ENCODE measurements around the gene EFNA4.

EFNA4 gene, protein sequence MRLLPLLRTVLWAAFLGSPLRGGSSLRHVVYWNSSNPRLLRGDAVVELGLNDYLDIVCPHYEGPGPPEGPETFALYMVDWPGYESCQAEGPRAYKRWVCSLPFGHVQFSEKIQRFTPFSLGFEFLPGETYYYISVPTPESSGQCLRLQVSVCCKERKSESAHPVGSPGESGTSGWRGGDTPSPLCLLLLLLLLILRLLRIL

DNA sequence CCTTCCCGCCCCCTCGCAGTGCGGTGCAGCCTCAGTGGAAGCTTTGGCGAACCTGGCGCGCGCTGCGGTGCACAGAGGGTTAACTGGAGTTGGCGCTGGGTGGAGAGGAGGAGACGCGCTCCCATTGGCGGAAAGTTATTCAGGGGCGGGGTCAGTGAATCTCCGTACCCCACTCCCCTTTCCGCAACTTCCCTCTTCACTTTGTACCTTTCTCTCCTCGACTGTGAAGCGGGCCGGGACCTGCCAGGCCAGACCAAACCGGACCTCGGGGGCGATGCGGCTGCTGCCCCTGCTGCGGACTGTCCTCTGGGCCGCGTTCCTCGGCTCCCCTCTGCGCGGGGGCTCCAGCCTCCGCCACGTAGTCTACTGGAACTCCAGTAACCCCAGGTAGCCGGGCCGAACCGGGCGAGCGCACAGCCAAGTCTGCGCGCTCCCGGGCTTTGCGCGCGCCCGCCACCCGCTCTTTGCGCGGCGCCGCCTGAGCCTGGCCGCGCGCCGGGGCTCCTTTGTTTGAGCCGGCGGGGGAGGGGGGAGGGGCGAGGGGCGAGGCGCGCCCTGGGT, at the start of gene EFNA4:
TSS of gene EFNA4 (plus strand) at position 191 of the 561 bp plus-strand sequence. CDS start at position 275, 84 bp downstream.
- H3K4me3 ChIP-seq (ENCODE audit: low read depth, low read length), result peak within 1 kb of the TSS; percentile 90
- DNase-seq (ENCODE audit: low read depth), result peak; percentile 43

DNA sequence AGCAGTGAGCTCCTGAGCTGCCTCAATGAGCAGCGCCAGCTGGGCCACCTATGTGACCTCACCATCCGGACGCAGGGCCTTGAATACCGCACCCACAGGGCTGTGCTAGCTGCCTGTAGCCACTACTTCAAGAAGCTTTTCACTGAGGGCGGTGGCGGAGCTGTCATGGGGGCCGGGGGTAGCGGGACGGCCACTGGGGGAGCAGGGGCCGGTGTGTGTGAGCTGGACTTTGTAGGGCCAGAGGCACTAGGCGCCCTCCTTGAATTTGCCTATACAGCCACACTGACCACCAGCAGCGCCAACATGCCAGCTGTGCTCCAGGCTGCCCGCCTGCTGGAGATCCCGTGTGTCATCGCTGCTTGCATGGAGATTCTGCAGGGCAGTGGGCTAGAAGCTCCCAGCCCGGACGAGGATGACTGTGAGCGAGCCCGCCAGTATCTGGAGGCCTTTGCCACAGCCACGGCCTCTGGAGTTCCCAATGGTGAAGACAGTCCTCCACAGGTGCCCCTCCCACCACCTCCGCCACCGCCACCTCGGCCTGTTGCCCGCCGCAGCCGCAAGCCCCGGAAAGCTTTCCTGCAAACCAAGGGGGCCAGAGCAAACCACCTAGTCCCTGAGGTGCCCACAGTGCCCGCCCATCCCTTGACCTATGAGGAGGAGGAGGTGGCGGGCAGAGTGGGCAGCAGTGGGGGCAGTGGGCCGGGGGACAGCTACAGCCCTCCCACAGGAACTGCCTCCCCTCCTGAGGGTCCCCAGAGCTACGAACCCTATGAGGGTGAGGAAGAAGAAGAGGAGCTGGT, 48.6 kb upstream of the EFNA4 start:
- no peak overlapping the region for H3K4me3 ChIP-seq (ENCODE audit: low read depth, low read length)
- no peak for DNase-seq (ENCODE audit: low read depth)

DNA sequence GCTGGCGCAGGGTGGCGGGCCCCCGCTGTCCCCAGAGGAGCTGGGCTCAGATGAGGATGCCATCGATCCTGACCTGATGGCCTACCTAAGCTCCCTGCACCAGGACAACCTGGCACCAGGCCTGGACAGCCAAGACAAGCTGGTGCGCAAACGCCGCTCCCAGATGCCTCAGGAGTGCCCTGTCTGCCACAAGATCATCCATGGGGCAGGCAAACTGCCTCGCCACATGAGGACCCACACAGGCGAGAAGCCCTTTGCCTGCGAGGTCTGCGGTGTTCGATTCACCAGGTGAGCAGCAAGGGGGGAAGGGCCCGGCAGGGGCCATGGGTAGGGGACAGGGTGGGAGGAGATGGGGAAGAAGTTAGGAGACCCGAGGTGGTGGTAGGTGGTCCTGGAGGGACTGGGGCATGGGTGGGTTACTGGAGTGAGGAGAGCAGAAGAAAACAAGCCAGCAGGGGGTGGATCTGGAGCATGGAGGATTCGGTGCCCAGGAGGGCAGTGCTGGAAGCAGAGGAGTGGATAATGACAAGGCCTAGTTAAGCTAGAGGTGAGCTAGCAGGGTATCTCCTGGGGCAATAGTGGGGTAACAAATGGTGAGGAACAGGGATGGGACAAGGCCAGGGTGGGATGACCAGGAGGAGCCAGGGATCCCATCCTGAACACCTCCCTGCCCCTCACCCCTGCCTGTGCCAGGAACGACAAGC, 47.9 kb upstream of the EFNA4 start:
- no peak for DNase-seq (ENCODE audit: low read depth)
- no peak overlapping the region for H3K4me3 ChIP-seq (ENCODE audit: low read depth, low read length)

DNA sequence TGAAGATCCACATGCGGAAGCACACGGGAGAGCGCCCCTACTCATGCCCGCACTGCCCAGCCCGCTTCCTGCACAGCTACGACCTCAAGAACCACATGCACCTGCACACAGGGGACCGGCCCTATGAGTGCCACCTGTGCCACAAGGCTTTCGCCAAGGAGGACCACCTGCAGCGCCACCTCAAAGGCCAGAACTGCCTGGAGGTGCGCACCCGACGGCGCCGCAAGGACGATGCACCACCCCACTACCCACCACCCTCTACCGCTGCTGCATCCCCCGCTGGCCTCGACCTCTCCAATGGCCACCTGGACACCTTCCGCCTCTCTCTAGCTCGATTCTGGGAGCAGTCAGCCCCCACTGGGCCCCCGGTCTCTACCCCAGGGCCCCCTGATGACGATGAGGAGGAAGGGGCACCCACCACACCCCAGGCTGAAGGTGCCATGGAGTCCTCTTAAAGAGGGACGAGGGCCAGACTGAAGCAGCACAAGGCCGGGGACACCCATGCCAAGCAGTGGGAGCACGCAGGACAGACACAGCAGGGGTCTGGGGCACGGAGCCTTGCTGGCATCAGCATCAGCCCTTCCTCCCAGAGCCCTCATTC, 47.2 kb upstream of the EFNA4 start:
- no peak overlapping the region for H3K4me3 ChIP-seq (ENCODE audit: low read depth, low read length)
- DNase-seq (ENCODE audit: low read depth), result no peak

DNA sequence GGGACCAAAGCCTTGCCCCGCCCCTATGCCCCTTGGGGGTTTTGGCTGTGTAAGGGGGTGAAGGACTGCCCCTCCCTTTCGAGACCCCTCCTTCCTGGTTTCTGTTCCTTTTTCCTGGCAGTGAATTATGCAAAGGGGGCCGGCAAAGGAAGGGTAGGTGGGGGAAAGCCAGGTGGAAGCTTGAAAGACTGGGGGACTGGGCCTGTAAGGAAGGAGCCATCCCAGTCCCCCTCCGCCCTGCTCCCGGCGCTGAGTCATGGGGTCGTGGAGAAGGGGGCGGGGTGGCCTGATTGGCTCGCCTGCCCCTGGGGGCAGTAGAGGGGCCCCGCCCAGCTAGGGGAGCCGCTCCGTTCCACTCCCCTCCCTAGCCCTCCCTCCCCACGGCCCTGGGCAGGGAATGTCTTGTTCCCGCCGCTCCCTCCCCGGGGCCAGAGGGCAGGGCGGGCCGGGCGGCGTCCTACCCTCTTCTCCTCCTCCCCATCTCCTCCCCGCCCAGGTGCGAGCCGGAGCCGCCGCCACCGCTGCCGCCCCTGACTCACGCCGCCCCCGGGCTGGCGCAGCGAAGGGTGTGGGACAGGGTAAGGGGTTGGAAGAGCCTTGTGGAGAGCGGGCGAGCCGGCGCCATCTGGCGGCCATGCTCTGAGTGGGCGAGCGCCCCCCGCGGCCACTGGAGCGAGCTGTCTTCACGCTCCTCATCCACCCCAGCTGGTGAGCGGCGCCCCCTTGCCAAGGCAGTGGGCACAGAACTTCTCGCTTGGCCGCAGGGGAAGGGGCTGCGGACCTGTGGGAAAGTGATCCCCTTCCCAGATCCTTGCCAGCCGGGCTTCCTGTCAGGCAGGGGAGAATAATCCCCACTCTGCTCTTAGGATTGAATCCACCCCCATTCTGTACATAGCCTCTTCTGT, 46.2 kb upstream of the EFNA4 start:
- peak; percentile 82 for DNase-seq (ENCODE audit: low read depth)
- H3K4me3 ChIP-seq (ENCODE audit: low read depth, low read length), result peak overlapping the region; percentile 31

DNA sequence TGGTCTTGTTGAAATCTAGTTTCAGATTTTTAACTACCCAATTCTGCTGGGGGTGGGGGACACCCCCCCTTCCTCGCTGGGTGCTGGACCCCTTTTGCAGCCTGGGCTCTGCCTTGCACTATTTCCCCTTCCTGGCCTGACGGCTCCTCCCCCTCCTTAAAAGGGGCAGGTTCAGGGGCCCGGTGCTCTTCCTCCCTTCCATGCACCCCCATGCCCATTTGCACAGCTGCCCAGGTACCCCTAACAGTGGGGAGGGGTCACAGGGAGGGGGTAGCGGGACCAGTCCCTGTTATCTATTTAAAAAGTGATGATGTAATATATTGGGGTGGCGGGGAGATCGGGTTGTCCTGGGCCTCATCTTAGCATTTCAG, 45.6 kb upstream of the EFNA4 start:
- peak overlapping the region; percentile 31 for H3K4me3 ChIP-seq (ENCODE audit: low read depth, low read length)
- no peak for DNase-seq (ENCODE audit: low read depth)

DNA sequence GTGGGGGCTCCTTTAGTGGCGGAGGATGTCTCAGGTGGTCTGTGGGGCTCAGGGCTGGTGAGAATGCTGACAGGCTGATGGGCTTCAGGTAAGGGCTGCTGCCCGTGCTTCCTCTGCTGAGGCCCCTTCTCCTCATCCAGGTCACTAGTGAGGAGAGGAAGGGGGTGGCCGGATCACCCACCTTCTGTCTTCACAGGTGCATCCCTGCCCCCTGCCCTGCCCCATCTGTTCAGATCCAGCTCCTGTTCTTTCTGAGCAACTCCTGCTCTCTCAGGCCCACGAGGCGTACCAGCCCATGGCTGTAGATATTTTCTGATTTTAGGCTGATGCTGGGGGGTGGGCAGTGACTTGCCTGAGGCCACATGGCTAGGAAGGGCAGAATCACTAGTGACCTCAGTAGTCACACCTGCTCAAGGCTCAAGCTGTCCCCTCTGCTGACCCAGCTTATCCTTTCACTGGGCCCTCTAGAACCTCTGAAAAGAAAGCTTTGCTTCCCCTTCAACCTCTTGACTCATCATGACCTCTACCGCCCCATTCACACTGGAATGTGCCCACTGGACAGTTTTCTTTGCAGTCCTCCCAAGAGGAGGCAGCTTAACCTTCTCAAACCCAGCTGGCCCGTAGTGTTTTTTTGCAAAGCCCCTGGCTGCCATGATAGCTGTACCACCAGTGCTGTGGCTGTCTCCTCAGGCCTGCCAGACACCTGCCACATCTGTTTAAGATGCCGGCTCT, 44.8 kb upstream of the EFNA4 start:
- DNase-seq (ENCODE audit: low read depth), result no peak
- no peak overlapping the region for H3K4me3 ChIP-seq (ENCODE audit: low read depth, low read length)

DNA sequence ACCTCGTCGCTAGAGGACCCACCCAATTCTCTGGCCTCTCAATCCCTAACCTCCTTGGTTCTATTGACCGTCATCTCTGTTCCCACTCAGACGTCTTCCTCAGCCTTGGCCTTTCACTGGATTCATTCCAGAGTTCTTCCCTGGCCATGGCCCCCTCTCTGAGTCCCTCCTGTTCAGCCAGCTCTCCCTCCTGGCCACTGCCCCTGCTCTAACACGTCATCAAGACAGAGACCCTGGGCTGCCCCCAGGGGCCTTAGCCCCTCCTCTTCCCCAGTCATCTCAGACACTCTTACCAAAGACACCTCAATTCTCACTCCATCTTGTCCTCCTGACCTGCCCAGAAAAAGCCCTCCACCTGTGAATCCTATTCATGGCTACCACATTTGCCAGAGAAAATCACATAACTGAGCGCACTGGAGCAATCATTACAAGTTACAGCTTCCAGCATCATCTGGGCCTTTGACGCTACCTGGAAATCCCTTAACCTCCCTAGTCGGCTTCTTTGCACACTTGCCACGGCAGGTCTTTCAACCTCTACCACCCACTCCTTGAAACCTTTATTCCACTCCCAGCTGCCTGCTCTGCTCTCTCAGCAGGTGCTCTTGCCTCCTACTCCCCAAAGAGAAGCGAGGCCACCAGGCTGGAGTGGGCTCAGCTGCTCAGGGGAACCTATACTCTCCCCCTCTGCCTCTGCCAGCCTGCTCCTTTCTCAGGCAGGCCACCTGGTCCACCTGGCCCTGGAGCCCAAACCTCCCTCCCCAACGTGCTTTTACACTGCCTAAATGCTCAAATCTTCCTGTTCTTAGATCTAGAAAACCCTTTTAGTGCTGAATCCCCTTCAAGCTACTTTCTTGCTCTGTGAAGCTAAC, 43.9 kb upstream of the EFNA4 start:
- no peak for DNase-seq (ENCODE audit: low read depth)
- no peak overlapping the region for H3K4me3 ChIP-seq (ENCODE audit: low read depth, low read length)

DNA sequence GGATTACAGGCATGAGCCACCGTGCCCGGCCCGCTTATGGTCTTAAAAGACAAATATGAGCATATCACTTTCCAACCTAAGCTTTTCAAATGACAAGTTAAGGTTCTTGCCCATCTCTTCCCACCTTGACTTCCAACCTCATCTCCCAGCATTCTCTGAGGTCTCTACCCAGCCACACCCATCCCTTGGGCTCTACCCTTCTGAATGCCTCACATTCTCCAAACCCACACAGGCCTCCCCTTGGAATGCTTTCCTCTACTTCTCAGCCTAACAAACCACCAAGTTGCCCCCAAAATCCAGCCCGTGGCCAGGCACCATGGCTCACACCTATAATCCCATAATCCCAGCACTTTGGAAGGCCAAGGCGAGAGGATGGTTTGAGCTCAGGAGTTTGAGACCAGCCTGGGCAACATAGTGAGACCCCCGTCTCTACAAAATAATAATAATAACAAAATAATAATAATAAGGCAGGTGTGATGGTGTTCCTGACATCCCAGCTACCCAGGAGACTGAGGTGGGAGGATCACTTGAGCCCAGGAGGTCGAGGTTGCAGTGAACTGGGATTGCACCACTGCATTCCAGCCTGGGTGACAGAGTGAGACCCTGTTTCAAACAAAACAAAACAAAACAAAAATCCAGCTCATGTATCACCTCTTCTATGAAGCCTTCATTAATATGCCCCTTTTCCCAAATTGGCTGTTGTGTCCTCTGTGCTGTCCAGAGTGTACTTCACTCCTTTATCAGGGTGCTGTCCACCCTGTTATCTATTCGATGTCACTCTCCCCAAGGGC, 41.2 kb upstream of the EFNA4 start:
- no peak overlapping the region for H3K4me3 ChIP-seq (ENCODE audit: low read depth, low read length)
- DNase-seq (ENCODE audit: low read depth), result no peak

DNA sequence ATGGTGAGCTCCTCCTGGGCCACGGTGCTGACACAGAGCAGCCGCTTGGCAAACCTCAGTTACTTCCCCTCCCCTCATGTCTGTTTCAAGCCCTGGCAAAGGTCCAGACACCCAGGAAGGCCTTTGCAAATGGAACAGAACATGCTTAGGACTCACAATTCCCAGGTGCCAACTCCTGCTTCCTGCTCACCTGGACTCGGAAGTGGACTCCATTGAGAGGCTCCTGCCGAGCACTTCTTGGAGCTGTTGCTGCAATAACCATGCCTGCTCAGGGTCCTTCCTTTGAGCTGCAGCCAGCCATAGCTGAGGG, 40.7 kb upstream of the EFNA4 start:
- no peak overlapping the region for H3K4me3 ChIP-seq (ENCODE audit: low read depth, low read length)
- no peak for DNase-seq (ENCODE audit: low read depth)

DNA sequence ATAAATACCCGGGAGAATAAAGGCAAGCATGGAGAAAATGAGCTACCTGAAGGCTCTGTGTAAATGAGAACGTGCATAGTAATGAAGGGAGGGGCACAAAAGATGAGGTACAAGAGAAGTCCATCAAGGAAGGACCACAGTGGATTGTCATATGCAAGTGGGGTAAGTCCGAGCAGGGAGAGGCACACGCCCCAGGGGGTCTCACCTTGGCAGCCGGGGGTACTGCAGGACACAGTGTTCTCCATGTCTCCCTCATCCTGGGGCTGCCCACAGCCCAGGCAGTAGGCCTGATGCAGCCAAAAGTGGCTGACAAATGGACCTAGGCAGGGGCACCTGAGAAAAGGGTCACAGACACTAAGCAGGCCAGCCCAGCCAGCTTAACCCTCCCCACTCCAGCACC, 39.9 kb upstream of the EFNA4 start:
- H3K4me3 ChIP-seq (ENCODE audit: low read depth, low read length), result no peak overlapping the region
- DNase-seq (ENCODE audit: low read depth), result no peak

DNA sequence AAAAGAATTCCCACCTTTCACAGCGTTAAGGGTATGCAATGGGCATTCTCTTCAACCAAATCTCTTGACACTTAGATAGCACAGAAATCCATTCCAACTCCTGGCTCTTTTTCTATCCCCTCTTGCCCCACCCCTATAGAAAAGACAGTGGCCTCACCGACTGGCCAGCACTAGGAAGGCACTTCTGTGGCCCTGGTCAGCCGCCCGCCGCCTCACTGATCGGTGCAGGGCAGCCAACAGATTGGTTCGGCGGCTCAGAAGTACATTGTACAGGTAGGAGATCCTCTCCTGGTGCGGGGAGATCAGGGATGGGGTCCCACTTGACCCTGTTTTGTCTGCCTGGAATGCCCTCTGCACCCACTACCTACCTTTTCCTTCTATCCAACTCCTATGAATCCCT, 39.2 kb upstream of the EFNA4 start:
- no peak overlapping the region for H3K4me3 ChIP-seq (ENCODE audit: low read depth, low read length)
- DNase-seq (ENCODE audit: low read depth), result no peak

DNA sequence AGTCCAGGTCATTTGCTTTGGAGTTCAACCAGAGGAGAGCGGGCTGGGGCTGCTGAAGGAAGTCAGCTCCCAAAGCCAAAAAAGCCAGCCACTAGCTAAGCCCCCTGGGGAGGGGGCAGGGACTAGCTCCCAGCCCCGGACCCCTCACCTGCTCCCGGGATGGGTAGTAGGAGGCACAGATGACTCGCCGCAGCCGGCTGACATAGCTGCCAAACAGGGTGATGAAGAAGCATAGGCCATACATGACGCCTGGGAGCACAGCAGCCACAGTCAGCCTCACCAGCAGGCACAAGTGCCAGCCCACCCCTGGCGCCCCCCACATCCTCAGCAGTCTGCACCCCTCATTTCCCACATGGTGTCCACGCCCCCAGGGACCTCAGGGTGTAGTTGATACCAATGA, 37.4 kb upstream of the EFNA4 start:
- H3K4me3 ChIP-seq (ENCODE audit: low read depth, low read length), result no peak overlapping the region
- no peak for DNase-seq (ENCODE audit: low read depth)

DNA sequence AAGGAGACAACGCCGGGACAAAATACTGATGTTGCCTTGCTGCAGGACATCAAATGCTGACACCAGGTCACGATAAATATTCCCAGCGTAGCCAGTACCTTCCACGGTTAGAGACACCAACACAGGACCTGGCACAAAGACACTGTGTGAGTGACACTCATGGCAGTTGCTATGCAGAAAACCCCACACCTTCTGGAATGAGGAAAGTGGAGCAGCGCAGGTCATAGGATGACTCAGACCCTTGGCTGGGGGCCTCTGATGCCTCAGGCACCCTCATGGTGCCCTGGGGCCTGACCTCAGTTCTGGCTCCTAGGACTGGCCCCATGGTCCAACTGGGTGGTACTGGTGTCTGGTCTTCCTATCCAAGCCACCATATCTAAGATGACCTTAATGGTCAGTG, 37.0 kb upstream of the EFNA4 start:
- no peak overlapping the region for H3K4me3 ChIP-seq (ENCODE audit: low read depth, low read length)
- no peak for DNase-seq (ENCODE audit: low read depth)

DNA sequence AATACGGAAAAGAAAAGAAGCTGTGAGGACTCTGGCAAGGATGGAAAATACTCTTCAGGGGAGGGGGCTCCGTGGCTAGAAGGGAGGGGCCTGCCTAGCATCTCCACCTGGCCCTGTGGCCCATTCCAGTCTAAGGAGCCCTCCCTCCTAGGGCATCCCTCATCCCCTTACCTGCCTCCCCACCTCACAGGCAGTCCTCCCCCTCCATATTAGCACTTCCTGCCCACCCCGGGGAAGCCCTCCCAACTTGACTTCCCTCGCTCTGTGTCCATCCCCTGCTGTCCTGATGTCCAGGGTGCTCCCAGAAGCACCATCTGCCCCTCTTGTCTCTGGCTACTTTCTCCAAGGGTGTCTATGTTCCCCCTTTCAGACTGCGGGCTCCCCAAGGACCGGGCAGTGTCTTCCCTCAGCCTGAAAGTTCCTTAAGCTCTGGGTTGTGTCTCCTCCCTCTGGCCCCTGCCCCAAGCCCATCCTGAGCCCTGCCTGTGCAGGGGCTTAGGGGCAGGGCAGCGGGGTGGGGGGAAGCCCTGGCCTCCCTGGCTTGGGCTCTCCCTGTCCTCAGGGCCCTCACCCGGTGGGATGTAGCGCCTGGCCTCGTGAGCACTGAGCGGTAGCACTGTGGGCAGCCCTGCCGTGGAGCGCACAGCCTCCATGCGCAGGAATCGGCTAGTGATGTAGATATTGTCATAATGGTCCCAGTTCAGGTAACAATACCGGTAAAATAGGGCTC, 33.9 kb upstream of the EFNA4 start:
- H3K4me3 ChIP-seq (ENCODE audit: low read depth, low read length), result no peak overlapping the region
- DNase-seq (ENCODE audit: low read depth), result no peak

DNA sequence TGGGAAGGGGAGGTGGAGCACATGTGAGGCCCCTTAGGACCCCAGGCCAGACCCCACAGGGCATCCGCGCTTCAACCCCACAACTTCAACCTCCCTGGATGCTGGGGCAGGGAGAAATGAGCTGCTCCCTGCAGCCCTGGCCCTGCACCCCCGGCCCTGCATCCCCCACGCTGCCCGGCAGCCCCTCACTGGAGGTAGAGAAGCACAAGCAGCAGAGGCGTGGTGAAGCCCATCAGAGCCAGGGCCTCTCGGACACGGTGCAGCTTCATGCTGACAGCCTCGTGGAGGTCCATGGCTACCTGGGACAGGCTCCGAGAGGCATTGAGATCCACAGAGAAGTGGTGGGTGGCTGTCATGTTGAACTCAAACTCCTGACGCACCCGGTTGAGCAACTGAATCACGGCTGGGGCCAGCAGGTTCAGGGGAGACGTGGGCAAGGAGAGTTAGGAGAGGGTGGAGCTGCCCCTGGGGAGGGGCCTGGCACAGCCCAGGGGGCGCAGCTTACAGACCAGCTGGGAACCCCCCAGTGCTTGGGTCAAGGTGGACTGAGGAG, 33.2 kb upstream of the EFNA4 start:
- DNase-seq (ENCODE audit: low read depth), result no peak
- H3K4me3 ChIP-seq (ENCODE audit: low read depth, low read length), result no peak overlapping the region
